ENCODE results near the gene ABCA7. TPM values are rescaled to one million over a fixed set of nuclear protein-coding genes. Genes with fewer than 3 reads are reported as not detected.
A peak's percentile ranks its signal among the peaks of the same experiment; 100 is the strongest.

Gene ABCA7
- total and polyA plus RNA-seq, 2 of the 13 experiments (the other 11 are each of a cell fraction or from before 2014, with no cell fraction given), result 4.4 to 32.4 TPM

GRCh38 chr19:993361-993830 lies 46.5 kb upstream of the ABCA7 start (continued):
- TF ChIP-seq HES4 (CRISPR knock-in tag; IDR thresholded peaks at IDR 0.05; ENCODE audit: borderline replicate concordance) (no peak; the same call in 1 of the 2 replicates), CENPBD1 (CRISPR knock-in tag; IDR thresholded peaks at IDR 0.05; ENCODE audit: borderline replicate concordance, low read depth) (no peak), ERF (CRISPR knock-in tag; IDR thresholded peaks at IDR 0.05) (peak; percentile 22; the same call in 1 of the 2 replicates), ZNF383 (CRISPR knock-in tag; IDR thresholded peaks at IDR 0.05; ENCODE audit: borderline replicate concordance) (no peak), RORA (CRISPR knock-in tag; IDR thresholded peaks at IDR 0.05) (no peak), JARID2 (CRISPR knock-in tag; IDR thresholded peaks at IDR 0.05; ENCODE audit: insufficient replicate concordance) (no peak), BCL3 (CRISPR knock-in tag; IDR thresholded peaks at IDR 0.05) (peak; percentile 69), TOPORS (CRISPR knock-in tag; IDR thresholded peaks at IDR 0.05) (no peak), ZSCAN21 (CRISPR knock-in tag; IDR thresholded peaks at IDR 0.05; ENCODE audit: borderline replicate concordance) (peak; percentile 85; the same call in 1 of the 2 replicates), GABPA (IDR thresholded peaks at IDR 0.05; ENCODE audit: low read depth, low read length) (no peak), GABPA (CRISPR knock-in tag; IDR thresholded peaks at IDR 0.05; ENCODE audit: low read depth) (no peak), HNF1B (CRISPR knock-in tag; IDR thresholded peaks at IDR 0.05) (0 out of 2 replicates have a peak, but pooled peaks have one; percentile 11), REST (IDR thresholded peaks at IDR 0.05; ENCODE audit: borderline replicate concordance in 1 of 2, low read depth in 1 of 2, low read length in 2 of 2) (0 out of 4 replicates have a peak, but pooled peaks of 1 of the 2 experiments have one; percentile 6), FOXK1 (CRISPR knock-in tag; IDR thresholded peaks at IDR 0.05; ENCODE audit: borderline replicate concordance, low read depth) (no peak), ZNF761 (CRISPR knock-in tag; conservative IDR thresholded peaks at IDR 0.05) (no peak), NFATC3 (CRISPR knock-in tag; IDR thresholded peaks at IDR 0.05) (no peak), CEBPB (IDR thresholded peaks at IDR 0.05; ENCODE audit: borderline replicate concordance, low read depth, low read length) (no peak), ZNF703 (CRISPR knock-in tag; IDR thresholded peaks at IDR 0.05; ENCODE audit: borderline replicate concordance) (no peak), ATF1 (CRISPR knock-in tag; IDR thresholded peaks at IDR 0.05) (no peak), SIX1 (CRISPR knock-in tag; IDR thresholded peaks at IDR 0.05; ENCODE audit: borderline replicate concordance) (no peak)
- TF ChIP-seq, protein P1, sequence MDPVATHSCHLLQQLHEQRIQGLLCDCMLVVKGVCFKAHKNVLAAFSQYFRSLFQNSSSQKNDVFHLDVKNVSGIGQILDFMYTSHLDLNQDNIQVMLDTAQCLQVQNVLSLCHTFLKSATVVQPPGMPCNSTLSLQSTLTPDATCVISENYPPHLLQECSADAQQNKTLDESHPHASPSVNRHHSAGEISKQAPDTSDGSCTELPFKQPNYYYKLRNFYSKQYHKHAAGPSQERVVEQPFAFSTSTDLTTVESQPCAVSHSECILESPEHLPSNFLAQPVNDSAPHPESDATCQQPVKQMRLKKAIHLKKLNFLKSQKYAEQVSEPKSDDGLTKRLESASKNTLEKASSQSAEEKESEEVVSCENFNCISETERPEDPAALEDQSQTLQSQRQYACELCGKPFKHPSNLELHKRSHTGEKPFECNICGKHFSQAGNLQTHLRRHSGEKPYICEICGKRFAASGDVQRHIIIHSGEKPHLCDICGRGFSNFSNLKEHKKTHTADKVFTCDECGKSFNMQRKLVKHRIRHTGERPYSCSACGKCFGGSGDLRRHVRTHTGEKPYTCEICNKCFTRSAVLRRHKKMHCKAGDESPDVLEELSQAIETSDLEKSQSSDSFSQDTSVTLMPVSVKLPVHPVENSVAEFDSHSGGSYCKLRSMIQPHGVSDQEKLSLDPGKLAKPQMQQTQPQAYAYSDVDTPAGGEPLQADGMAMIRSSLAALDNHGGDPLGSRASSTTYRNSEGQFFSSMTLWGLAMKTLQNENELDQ (CRISPR knock-in tag; IDR thresholded peaks at IDR 0.05; ENCODE audit: borderline replicate concordance), result no peak

Data from HepG2 (cell line).